HG03175 (cell line): Measurements from ENCODE around the gene AQP12A.
"Not testable (repeated sequence)": the region's sequence is repeated elsewhere in the genome, so short reads cannot be mapped to it uniquely, and the experiment has no call there.

ENCODE experiments used
- ATAC-seq: cut with Tn5 transposase; IDR thresholded peaks from one replicate; pipeline ENCODE4 v1.9.1; 2021; ENCODE audit warnings: mild to moderate bottlenecking, moderate library complexity; ENCODE audit not compliant: unreplicated experiment

Gene AQP12A

DNA sequence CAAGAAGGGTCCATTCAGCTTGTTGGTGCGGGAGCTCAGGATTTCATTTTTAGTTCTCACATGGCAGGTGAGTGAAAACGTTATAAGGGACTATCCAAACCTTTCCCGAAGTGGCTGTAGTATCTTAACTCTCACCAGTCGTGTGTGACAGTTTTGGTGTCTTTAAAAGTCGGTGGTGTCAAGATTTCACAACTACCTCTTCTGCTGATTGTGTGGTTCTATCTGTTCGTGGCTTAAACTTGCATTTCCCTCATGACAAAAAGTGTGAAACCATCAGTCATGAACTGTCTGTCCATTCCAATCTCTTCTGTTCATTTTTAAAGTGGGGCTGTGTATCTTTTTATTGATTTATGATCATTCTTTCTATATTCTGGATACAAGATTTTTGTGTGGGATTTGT is 5.2 kb upstream of the AQP12A start:
- ATAC-seq, result no peak

GRCh38 chr2:240687045-240687740 is 4.5 kb upstream of the AQP12A start:
- no peak for ATAC-seq

DNA sequence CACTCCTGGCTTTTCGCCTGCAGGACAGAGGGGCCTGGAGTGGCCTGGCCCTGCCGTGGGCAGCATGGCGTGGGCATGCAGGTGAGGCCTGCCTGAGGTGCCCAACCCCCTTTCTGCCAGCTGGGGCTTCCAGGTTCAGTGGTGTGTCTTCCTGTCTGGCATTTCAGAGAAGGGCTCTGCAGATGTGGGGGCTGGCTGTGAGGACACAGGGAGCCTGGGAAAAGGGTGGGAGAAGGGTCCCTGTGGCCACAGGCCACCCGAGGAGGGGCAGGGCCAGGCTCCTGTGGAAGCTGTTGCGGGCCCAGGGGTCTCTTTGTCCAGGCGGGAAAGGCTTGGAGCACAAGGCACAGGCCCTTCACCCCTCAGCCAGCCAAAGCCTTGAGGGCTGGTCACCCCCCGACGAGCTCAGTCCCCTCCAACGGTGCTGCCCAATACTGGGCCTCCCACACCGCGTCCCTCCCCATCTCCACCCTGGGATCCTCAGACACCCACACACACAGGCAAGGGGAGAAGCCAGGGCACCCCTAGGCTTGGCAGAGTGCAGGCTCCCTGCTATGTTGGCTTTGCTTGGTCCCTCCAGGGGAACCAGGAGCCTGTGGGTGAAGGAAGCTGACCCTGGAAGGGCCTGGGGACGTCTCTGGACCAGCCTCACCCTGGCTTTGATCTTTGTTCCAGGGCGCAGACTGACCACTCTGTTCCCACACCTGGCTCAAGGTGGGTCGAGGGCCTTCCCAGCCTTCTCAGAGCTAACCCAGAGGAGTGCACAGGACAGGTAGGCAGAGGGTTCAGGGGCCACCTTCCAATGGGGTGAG is 3.7 kb upstream of the AQP12A start:
- no peak for ATAC-seq

DNA sequence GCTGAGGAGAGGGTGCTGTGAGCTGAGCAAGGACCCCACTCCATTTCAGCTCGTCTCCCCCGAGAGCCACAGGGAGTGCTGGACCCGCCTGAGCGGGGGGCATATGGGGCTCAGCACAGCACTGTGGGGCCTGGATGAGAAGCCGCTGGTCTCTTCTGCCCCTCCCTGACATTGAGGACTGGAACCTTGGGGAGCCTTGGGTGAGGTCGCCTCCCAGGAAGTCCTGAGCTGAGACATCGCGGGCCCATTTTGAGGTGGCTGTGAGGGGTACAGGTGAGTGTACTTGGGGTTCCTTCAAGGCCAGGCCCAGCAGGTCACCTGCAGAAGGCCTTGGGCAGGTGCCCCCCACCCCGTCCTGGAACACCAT is 3.1 kb upstream of the AQP12A start:
- ATAC-seq, result no peak

GRCh38 chr2:240689975-240690374 is 1.7 kb upstream of the AQP12A start:
- no peak for ATAC-seq

GRCh38 chr2:240690421-240691074 is 1.1 kb upstream of the AQP12A start:
- not testable (repeated sequence) for ATAC-seq

DNA sequence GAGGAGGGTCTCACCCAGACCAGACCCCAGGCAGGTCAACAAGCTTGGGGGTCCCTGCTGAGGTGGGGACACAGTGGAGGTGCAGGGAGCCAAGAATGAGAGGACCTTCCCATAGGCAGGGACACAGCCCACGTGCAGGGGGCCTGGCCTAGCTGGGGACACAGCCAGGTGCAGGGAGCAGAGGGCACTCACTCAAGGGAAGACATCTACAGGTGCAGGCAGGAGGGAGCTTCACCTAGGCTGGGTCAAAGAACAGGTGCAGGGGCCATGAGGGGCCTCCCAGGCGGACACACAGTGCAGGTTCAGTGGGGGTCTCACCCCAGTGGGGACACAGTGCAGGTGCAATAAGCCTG is 615 bp upstream of the AQP12A start:
- not testable (repeated sequence) for ATAC-seq

DNA sequence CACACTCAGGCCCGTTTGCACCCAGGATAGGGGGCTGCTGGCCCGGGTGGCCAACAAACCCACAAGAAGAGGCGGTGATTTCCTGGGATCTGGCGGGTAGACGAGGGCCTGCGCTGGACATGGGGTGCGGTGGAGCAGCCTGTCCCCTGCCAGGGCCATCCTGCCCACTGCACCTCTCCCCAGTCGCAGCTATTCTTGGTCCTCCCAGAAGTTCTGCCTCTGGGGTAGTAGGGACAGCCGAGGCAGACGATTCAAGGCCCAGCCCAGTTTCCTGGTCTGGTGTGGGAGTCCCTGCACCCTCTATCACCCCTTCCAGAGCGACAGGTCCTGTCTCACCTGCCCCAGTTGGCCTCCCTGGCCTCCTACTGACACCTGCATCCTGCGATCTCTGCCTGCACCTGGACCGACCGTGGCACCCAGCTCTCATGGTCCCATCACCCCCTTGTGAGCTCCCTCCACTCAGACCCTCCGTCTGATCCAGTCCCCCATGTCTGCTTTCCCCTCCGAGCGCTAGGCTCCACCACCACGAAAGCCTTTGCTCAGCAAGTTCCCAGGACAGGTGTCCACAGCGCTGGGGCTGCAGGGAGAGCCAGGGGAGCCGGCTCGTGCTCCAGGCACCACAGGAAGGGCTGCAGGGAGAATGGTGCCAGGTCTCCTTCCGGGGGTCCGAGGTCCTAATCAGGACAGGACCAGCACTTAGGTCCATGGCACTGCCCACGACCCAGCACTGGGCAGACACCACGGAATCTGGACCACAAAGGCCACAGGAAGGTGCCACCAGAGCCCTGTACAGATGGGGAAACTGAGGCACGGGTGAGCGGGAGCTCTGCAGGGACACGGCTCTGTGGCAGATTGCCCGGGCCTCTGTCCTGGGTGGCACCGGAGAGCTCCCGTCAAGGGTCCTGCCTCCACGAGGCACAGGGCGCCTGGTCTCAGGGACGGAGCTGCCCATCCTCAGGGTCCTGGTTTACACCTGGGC is 1.2 kb downstream of the AQP12A start:
- not testable (repeated sequence) for ATAC-seq

GRCh38 chr2:240694304-240694703 is 2.6 kb downstream of the AQP12A start:
- ATAC-seq, result not testable (repeated sequence)

GRCh38 chr2:240695593-240695992 is 3.9 kb downstream of the AQP12A start:
- not testable (repeated sequence) for ATAC-seq

- ATAC-seq, result not testable (repeated sequence)
These were observed 4.8 kb downstream of the AQP12A start for GRCh38 chr2:240696469-240696868.

GRCh38 chr2:240698852-240699561 is 7.3 kb downstream of the AQP12A start:
- not testable (repeated sequence) for ATAC-seq

DNA sequence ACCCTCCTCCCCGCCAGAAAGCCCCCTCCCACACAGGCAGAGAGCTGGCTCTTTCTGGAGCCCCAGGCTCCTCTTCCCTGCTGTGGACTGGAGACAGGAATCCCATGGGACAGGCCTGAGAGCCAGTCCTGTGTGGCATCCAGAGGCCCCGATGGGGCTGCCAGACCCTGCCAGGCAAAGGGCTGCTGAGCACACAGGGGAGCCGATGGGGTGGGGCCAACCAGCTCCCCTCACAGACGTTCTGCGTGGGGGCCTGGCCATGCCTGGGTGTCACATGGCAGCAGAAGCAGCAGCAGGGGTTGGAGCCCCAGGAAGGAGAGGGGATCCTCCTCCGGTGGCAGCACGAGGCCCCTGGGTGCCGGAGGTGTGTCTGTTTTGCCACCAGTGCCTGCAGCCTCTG is 8.2 kb downstream of the AQP12A start:
- not testable (repeated sequence) for ATAC-seq

GRCh38 chr2:240700616-240701015 is 8.9 kb downstream of the AQP12A start:
- not testable (repeated sequence) for ATAC-seq

DNA sequence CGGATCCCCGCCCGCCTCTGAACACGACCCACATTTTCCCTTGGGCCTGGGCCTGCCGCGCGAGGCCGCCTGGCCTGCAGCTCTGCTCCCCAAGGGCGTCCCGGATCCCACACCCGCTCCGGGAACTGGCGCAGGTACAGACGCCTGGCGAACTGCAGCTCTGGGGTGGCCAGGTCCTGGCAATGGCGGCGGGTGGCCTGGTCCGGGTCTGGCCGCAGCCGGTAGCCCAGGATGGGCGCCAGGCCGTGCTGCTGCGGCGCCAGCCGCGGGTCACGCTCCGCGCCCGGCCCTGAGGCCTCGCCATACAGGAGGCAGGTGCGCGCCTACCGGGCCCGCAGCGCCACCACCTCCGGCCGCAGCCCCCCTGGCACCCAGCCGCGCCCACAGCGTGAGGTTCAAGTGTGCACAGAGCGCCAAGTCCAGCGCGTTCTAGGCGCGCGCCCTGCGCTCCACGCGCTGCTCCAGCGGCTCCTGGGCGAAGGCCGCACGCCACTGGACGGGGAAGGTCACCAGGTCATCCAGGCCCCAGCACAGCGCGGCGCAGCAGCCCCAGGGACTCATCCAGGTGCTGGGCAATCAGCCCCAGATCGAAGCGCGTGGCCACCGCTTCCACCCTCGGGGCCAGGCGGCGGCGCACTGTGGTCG is 9.5 kb downstream of the AQP12A start:
- no peak for ATAC-seq

DNA sequence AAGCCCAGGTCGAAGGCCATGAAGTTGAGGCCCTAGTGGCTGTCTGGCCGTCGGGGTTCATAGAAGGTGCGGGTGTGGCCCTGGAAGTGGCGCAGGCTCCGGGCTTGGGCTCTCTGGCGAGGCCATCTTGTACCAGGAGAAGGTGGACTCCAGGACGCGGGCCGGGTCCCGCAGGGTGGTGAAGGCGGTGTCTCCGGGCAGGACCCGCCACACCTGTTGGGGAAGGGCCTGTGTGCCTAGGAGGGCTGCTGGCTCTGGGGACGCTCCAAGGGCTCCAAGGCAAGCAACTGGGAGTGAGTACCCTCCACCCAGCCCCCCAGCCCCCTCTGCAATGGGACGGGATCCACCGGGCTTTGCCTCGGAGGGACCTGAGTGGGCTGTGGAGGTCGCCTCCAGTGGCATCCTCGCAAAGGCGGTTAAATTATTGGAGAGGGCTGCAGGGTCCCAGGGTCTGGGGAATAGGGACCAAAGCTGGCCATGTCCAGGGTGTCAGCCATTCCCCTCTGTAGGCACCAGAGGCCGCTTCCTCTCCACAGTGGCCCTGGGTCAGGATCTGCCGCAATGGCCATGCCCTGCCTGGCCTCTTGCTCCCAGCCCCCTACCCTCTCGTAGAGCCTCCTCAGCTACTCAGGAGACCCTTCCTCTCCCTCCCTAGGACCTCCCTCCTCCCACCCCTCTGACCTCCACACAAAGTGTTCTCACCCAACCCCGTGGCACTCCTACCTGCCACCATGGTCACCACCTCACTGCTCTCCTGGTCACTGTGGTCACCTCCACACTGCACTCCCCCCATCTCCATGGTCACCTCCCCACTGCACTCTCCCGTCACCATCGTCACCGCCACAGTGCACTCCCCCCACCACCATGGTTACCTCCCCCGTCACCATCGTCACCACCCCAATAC is 10.3 kb downstream of the AQP12A start:
- no peak for ATAC-seq

GRCh38 chr2:240702640-240703011 is 11.0 kb downstream of the AQP12A start:
- ATAC-seq, result no peak
